ENCODE data around the gene COMMD4.

COMMD4 gene

DNA sequence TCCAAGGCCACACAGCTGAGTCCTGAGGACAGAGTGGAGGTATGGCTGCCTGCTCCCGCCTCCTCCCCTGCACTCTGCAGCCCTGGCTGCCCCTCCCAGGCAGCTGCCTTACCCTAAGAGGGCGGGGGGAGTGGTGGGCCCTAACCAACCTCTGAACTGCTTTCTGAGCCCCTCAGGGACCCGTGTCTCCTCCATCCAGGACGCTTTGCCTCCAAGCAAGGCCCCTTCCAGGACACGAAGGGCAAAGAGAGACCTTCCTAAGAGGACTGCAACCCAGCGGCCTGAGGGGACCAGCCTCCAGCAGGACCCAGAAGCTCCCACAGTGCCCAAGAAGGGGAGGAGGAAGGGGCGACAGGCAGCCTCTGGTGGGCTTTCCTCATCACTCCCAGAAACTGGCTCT is 18.6 kb downstream of the COMMD4 start:
- no peak overlapping the region for H3K4me3 ChIP-seq (ENCODE audit: low read depth, low read length)
- DNase-seq (ENCODE audit: low read depth) = no peak
- TF ChIP-seq, protein P1, sequence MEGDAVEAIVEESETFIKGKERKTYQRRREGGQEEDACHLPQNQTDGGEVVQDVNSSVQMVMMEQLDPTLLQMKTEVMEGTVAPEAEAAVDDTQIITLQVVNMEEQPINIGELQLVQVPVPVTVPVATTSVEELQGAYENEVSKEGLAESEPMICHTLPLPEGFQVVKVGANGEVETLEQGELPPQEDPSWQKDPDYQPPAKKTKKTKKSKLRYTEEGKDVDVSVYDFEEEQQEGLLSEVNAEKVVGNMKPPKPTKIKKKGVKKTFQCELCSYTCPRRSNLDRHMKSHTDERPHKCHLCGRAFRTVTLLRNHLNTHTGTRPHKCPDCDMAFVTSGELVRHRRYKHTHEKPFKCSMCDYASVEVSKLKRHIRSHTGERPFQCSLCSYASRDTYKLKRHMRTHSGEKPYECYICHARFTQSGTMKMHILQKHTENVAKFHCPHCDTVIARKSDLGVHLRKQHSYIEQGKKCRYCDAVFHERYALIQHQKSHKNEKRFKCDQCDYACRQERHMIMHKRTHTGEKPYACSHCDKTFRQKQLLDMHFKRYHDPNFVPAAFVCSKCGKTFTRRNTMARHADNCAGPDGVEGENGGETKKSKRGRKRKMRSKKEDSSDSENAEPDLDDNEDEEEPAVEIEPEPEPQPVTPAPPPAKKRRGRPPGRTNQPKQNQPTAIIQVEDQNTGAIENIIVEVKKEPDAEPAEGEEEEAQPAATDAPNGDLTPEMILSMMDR (IDR thresholded peaks at IDR 0.05; ENCODE audit: low read depth, low read length, missing control alignments) = no peak

DNA sequence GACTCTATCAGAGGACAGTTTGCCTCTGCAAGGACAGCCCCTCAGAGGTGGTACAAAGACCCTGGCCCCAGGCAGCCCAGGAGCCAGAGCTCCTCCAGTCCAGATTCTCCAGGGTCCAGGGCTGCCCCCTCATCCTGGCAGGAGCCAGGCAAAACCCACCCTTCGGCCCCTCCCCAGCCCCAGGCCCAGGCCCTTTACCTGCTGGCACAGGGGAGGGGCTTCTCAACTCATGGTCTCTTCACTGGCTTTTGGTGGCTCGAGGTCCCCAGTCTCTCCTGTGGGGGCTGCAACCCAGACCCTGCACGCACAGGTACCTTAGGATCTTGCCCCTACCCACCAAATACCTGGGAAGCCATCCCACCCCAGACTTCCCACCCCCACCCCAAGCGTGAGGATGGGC is 19.5 kb downstream of the COMMD4 start:
- DNase-seq (ENCODE audit: low read depth) = no peak
- TF ChIP-seq, protein P1 (IDR thresholded peaks at IDR 0.05; ENCODE audit: low read depth, low read length, missing control alignments) = no peak
- H3K4me3 ChIP-seq (ENCODE audit: low read depth, low read length) = no peak overlapping the region

DNA sequence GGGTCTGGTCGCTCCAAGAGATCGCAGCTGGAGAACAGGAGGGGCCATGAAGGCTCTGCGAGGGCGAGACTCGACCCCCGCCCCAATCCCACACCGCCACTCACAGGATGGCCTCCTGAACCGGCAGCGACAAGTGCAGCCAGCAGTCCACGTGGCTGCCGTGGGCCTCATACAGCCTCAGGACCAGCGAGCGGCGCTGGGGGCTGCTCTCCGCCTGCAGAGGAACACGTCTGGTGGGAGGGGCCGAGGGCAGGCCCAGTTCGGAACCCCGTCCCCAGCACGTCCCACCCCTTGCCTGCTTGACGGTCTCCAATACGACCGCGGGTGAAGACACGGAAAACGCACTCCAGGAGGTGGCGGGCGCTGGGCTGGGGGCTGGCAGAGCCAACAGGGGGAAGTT is 20.1 kb downstream of the COMMD4 start:
- TF ChIP-seq, protein P1 (IDR thresholded peaks at IDR 0.05; ENCODE audit: low read depth, low read length, missing control alignments) = no peak
- DNase-seq (ENCODE audit: low read depth) = no peak
- H3K4me3 ChIP-seq (ENCODE audit: low read depth, low read length) = no peak overlapping the region

DNA sequence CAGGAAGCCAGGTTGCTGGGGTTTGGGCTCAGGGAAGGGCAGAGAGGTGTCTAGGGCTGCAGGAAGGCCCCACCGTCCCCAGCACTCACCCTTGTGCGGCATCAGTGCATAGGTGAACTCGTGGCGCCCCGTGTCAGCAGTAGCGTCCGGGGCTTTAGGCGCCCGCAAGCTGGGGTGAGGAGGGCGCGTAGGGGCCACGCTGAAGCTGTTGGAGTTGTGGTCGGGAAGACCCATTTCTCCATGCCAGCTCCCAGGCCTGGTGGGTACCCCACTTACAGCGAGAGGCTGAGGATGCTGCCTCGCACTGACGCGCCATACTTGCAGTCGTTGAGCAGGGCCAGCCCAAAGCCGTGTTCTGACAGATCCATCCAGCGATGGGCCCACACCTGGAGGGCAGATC is 20.7 kb downstream of the COMMD4 start:
- no peak for DNase-seq (ENCODE audit: low read depth)
- TF ChIP-seq, protein P1 (IDR thresholded peaks at IDR 0.05; ENCODE audit: low read depth, low read length, missing control alignments) = no peak
- H3K4me3 ChIP-seq (ENCODE audit: low read depth, low read length) = no peak overlapping the region

DNA sequence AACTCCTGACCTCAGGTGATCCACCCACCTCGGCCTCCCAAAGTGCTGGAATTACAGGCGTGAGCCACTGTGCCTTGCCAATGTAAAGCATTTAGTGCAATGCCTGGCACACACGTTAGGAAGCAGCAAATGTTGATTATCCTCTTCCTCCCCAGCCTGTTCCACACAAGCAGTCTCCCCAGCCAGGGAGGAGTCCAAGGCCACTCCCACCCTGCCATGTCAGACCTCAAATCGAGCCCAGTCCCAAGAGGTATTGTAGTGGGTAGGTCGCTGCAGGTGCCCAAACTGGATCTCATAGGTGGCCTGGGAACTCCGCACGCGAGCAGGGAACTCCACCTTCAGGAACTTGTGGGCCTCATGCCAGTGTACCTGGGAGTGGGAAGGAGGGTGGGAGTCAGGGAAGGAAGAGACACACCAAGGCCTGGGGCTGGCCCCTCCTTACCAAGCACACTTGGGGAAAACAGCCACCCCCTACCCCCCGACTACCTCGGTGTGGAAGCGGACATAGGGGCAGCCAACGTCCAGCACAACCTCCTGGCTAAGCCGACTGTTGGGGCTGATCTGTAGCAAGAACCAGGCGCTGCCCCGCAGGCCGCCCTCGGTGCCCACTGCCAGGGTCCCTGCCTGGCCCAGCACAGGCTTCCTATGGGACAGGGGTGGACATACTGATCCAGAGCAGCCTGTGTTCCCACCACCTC is 22.3 kb downstream of the COMMD4 start:
- TF ChIP-seq, protein P1 (IDR thresholded peaks at IDR 0.05; ENCODE audit: low read depth, low read length, missing control alignments) = no peak
- no peak for DNase-seq (ENCODE audit: low read depth)
- H3K4me3 ChIP-seq (ENCODE audit: low read depth, low read length) = no peak overlapping the region

DNA sequence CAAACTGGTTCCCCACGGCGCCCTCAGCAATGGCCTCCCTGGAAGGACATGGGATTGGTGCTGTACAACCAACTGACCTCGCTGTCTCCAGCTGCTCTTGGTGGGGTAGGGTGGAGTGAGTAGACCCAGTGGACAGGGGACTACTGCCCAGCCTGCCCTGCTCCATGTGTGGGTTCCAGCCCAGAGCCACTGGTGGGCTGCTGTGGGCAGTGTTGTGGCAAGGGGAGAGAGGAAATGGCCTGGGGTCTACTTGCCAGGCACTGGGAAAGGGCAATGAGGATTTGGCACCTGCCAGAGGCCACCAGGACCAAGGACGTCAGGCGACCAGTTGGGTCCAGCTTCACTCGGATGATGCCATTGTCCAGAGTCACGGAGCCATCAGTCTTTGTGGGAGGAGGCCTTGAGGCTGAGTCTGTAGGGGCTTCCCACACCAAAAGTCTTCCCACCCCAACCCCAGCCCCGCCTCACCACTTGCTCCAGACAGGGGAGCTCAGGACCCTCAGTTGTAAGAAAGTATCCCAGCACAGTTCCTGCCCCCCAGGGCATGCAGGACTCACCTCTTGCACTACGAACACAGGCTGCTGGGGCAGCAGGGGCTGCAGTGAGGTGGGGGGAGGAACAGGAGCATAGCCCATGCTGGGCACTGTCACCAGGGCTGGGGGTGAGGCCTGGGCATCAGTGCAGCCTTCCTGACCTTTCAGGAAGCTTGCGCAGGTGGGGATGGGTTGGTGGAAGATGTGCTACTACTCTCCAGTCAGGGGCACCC is 23.1 kb downstream of the COMMD4 start:
- TF ChIP-seq, protein P1 (IDR thresholded peaks at IDR 0.05; ENCODE audit: low read depth, low read length, missing control alignments) = no peak
- no peak for DNase-seq (ENCODE audit: low read depth)
- no peak overlapping the region for H3K4me3 ChIP-seq (ENCODE audit: low read depth, low read length)
